Stimulated activated CD4-positive, alpha-beta T cell treated with anti-CD3 and anti-CD28 coated beads, Interleukin-2, amount 100 ng/mL, for 48 hours (primary cell): ENCODE measurements around the gene GPR82.
"Not testable (repeated sequence)": the region's sequence is repeated elsewhere in the genome, so short reads cannot be mapped to it uniquely, and the experiment has no call there.

Source experiments
- DNase-seq, 2 donors: peaks; one replicate each; pipeline ENCODE4 v3.0.0-alpha.2; 2020

GPR82 gene

DNA sequence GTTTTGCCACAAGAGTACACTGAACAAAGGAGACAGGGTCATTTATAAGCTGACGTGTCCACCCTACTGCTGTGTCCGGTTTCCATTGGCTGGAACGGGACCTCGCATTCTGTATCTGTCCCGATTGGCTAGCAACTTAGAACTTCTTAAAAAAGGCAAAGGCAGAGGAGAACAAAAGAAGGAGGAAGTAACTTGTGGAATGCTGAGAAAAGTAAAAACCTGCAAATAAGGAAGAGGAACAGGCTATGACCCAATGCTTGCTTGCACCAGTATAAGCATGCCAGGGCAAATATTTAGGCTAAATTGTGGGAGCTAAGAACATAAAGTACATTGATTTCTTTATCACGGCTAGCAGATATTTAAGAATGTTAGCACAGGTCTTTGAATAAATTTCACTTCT lies 4.4 kb upstream of the GPR82 start:
- not testable (repeated sequence) for DNase-seq

DNA sequence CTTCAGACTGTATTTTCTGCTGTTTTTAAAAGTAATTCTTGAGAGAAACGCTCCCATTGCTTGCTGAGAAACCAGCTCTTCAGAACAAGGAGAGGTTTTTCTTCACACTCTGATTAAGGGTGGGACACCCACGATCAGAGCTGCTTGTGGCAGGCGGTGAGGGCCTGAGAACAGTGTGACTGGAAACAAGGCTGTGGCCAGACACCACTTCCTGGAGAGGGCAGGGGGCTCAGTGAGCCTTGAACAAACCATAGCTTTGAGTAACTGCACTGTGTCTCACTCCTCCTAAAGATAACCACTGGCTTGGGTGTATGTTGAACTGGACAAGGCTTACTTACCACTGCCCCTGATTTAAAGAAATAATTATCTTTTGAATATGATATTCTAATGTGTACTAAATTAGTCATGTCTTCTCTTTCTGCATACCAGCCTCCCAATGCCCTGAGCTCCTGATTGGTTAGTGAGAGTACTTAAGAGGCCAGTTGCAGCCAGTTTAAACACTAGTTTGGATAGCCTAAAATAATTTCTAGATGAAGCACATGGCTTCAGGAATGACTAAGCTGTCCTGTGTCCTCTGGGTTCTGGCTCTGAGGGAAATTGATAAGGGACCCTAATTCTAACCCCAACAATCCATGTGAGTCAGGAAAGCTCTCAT lies 3.7 kb upstream of the GPR82 start:
- peak in 1 of 2 donors; percentile 18 for DNase-seq

GRCh38 chrX:41721590-41721989 lies 2.4 kb upstream of the GPR82 start:
- DNase-seq, result no peak

- no peak for DNase-seq
These were observed 1.8 kb upstream of the GPR82 start for GRCh38 chrX:41722214-41722613.

DNA sequence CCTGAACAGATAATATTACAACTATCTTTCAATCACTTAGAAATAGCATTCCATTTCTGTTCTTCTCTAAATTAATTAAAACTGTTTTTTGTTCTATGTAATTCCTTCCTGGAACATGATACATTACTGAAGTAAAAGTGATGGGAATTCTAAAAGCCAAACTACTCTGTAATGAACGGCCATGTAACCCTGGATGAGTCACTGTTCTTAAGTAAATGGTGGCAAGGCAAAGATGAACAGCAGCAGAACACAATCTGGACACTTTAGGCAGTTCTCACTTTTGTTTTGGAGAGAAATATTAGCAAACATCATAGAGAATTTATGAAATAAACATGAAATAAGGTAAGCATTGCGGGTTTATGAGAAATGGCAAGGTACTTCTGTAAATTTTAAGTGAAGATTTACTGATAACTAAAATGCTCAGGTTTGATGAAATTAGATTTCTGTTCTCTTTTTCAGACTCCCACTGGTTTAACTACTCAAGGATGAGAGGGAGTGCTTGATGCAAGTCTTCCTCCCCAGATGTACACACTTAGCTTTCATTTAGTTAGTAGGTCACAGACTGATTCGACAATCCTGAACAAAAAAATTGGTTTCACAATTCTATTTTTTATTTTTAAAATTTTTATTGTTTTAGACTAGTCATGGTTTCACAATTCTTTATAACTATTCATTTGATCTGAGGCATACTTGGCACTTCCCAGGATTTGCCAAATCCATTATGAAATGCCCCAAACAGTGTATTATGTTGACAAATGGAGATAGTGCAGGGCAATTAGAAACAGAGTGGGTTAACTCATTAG lies 964 bp upstream of the GPR82 start:
- no peak for DNase-seq

GRCh38 chrX:41728125-41728524 lies 4.1 kb downstream of the GPR82 start:
- DNase-seq, result no peak

DNA sequence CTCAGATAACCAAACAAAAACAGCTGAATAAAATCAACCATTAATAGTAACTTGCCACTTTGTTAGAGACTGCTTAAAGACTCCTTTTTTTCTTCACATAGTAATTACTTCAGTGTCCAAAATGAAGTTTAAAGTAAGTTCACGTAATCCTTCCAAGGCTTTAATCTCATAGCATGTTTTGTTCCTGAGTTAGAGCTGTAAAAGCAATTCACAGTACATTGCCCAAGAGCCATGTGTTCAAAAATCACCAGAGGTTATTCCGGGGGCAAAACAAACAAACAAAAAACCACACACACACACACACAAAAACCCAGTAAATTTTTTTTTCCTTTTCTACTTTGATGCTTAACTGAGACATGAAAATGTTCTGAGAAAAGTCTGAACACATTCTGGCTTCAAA lies 6.1 kb downstream of the GPR82 start:
- no peak for DNase-seq

DNA sequence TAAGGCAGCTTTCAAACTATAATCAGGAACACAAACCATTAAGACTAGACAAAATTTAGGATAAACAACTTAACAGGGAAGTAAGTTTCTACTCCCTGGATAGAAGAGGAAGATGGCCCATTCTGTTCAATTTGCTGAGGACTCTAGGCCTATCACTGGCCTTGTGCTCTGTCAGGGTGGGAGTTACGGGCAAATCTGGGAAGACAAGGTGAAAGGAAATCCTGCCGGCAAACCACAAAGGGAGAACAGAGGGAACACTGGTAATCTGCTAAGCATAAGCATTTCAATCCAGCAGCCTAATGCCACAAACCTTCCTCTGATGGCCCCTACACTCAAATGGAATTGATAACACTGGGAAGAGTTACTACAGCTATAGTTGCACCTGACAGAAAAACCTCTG lies 8.3 kb downstream of the GPR82 start:
- DNase-seq, result no peak

- DNase-seq, result no peak
These were observed 10.0 kb downstream of the GPR82 start for GRCh38 chrX:41733939-41734338.

GRCh38 chrX:41734530-41734929 lies 10.5 kb downstream of the GPR82 start:
- DNase-seq, result no peak

- peak in 1 of 2 donors; percentile 7 for DNase-seq
These were observed 13.1 kb downstream of the GPR82 start for GRCh38 chrX:41737065-41737464.

DNA sequence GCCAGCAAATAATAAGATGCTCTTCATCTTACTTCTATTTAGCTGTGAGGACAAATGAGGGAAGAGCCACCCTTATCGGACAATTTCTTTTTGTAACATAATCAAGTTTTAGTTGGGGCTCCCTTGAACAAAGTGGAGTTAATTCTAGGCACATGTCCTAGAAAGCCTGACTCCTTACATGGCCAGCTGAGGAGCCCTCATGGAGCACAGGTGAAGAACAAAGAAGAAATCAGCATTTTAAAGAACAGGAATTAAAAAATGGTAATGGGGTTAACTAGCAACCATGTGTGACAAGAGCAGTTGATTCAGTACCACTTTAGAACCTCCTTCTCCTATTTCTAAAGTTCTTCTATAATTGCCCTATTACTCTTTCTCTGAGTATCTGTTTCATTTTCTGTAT lies 15.9 kb downstream of the GPR82 start:
- DNase-seq, result no peak

DNA sequence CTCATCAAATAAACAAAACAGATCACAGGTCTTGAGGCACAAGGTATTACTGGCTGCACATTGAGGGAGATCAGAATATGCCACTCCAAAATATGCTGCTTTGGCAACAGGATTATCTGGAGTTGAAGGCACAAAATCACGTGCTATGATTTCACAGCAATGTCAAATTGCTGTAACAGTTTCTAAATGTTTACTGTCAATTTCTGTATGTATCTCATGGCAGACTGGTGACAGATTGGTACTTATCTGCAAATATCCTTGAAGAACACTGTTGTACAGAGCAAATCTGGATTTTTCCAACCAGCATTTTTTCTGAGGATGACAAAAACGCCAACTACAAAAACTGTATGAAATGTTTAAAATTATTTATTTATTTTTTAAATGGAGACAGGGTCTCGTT lies 26.7 kb downstream of the GPR82 start:
- no peak for DNase-seq

DNA sequence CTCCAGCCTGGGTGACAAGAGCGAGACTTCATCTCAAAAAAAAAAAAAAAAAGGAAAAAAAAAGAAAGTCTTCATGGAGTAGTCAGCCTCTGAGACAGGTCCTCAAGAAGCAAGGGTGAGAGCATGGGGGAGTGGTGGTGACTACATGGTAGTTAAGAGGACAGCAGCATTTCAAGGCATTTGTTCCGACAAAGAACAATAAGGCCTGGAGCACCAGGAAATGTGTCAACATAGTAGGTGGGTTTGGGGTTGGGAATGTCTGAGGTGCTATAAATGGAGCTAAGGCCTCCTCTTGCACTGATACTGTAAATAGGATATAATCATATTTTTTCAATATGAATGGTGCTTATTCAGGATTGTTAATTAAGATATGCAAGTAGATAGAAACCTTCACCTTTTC lies 34.4 kb downstream of the GPR82 start:
- DNase-seq, result no peak

DNA sequence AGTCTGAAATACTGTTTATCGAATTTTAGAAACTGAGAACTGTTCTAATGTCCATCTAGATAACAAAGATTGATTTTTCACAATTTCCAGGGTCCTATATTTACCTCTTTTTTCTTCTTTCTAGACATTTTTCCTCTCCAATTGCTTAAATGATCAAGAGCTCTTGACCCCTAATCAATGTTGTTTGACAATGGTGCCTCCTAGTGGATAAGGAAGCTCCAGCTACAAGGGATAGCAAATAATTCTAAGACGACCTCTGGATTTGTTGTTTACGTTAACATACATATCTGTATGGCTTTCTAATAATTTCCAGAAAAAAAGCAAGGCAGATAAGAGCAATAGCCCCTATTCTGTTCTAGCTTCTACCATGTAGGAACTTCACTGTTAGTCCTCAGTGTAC lies 35.8 kb downstream of the GPR82 start:
- no peak for DNase-seq

DNA sequence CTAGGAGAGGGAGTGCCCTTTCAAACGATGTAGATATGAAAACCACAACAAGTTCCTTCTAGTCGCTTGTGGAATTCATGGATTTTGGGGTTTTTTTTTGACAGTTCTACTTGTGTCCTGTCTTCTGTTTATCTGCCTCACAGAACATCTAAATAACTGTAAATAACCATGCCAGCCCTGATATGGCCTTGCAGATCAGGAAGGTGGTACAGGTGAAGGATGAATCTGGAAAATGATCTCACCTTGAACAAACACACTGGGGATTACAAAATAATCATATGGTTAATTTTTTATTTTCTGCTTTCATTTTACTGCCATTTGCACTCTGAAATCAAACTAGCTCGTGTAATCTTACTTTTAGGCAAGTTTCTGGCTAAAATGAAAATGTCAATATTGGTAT lies 37.2 kb downstream of the GPR82 start:
- DNase-seq, result no peak

- no peak for DNase-seq
These were observed 37.7 kb downstream of the GPR82 start for GRCh38 chrX:41761702-41762101.

DNA sequence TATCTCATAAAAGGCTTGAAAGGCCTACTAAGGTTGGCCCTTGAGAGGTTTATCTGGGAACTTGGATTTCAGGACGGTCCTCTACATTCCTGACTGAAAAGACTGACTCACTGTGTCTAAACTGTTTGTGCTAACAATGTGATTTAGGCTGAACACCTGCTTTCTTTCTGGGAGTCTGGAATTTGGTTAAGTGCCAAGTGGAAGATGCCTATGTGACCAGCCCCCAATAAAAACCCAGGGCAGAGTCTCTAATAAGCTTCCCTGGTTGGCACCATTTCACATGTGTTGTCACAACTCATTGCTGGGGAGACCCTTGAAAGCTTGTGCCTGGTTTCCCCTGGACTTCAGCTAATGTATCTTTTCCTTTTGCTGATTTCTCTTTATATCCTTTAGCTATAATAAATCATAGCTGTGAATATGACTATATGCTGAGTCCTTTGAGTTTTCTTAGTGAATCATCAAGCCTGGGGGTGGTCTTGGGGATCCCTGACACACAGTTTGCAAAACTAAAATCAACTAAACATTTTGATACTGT lies 55.1 kb downstream of the GPR82 start:
- no peak for DNase-seq
